A549 (cell line): ENCODE results near the gene MINDY1.

Experiments
- EP300 ChIP-seq, 2 experiments: fragments of >200 bp; sonication (Bioruptor Twin); formaldehyde crosslinking; IDR thresholded peaks; 2 replicates in 1 of 2; 3 replicates in 1 of 2; pipeline ENCODE4 v1.6.1; 2016 to 2017
- FOSL2 ChIP-seq, 2 experiments: fragments of 450-650 bp in 1 of 2; fragments of >200 bp in 1 of 2; sonication (Bioruptor Twin) in 1 of 2; formaldehyde crosslinking; IDR thresholded peaks; 2 replicates each; pipeline versions ENCODE4 v1.5.0 to v1.6.1; 2016 to 2020; ENCODE audit warnings: mild to moderate bottlenecking in 1 of 2, moderate library complexity in 1 of 2

DNA sequence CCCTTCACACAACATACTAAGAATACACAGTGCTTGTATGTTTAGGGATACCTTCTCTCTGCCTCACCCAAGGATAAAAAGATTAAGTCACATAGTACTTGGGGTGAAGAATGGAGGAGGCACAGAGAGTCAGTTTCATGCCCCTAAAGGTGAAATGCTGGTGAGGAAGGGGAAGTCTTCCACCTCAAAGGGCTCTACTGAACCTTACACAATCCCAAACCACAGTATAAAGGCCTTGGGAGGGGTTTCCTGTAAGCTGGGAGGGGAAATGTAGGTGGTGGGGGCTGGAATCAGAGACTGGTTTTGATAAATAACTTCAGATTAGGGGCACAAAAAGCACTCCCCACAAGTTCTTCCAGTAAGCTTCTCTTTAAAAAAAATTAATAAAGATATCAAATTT lies 3.5 kb downstream of the MINDY1 start:
- TF ChIP-seq FOSL2 (IDR thresholded peaks at IDR 0.05) (no peak), FOSL2 (CRISPR knock-in tag; IDR thresholded peaks at IDR 0.05) (no peak), EP300 (IDR thresholded peaks at IDR 0.05) (no peak)
